HG03354 (cell line): ENCODE results near the gene CRYM.
"Not testable (repeated sequence)": the region's sequence is repeated elsewhere in the genome, so short reads cannot be mapped to it uniquely, and the experiment has no call there.

Source experiments
- ATAC-seq: cut with Tn5 transposase; IDR thresholded peaks from one replicate; pipeline ENCODE4 v1.9.1; 2021; ENCODE audit warnings: mild to moderate bottlenecking; ENCODE audit not compliant: unreplicated experiment, poor library complexity, severe bottlenecking

The CRYM gene

DNA sequence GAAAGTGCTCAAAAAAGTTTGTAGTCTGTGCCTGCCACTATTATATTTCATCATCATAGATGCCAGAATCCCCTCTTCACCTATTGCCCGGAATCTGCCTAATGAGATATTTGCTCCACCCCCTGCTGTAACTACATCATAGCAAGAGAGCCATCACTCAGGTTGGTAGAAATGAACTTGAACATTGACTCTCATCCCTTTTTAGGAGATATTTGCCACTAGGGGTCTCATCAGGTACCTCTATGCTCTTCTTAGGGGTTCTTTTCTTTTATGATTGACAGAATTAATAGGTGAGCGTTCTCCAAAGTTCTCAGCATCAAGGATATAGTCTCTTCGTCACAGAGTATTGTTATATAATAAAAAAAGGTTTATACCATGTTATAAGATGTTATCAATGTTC is 24.6 kb downstream of the CRYM start:
- ATAC-seq = no peak

DNA sequence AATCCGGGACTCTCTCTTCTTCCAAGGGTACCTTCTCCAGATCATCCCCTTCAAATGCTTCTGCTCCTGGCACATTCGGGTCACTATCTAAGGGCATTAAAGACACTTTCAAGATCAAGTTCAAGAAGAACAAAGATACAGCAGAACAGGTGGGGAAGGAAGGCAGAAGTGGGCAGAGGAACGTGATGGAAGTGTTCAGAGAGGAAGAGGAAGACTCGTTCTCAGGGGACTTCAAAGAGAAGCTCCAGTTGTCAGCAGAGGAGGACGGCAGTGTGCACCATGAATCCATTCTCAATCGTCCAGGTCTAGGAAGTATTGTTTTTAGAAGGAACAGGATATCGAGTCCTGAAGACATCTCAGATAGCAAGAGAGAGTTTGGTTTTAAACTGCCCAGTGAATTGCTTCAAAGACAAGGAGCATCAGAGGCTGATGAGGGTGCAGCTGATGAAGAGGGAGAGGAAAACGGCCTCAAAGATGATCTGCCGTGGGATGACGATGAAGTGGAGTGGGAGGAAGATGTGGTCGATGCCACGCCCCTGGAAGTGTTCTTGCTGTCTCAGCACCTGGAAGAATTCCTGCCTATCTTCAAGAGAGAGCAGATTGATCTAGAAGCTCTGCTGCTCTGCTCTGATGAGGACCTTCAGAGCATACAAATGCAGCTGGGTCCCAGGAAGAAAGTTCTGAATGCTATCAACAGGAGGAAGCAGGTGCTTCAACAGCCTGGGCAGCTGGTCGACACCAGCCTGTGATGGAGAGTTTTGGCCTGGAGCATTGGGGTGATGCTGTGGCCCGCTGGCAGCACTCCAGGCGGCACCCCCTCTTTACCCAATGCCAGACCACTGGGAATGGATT is 27.8 kb downstream of the CRYM start:
- ATAC-seq = no peak

DNA sequence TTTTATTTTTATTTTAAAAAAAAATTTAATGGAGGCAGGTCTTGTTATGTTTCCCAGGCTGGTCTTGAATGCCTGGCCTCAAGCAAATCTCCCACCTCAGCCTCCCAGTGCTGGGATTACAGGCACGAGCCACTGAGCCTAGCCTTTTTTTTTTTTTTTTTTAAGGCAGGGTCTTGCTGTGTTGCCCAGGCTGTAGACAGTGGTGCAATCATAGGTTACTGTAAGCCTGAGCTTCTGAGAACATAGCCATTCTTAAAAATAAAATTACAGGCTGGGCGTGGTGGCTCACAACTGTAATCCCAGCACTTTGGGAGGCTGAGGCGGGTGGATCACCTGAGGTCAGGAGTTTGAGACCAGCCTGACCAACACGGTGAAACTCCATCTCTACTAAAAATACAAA is 29.9 kb downstream of the CRYM start:
- ATAC-seq = not testable (repeated sequence)

DNA sequence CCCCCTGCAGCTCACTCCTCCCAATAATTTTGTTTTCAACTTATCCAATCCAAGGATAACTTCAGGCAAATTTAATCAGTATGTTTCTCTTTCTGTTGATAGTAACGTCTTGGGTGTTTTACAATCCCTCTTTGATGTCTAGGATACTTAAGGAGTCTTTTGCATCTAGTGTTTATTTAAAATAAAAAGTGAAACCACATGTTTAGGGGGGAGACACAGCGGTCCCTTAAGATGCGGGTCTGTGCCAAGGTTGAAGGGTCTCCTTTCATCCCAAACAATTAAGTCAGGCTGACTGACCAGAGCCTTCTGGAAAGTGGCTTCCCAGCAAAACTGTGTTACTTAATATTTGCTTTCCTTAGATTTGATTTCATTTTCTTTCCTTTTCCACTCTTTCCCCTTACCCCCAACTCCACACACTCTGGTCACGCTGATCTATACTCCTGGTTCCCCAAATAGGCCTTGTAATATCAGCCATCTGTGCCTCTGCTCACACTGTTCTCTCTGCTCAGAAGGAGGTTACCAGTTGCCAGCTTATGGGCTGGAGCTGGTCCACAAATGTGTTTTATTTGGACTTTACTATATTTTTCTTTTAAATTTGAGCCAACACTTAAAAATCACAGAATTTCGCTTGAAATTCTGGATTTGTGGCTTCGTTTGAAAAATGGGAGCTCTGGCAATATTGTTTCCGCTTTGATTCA is 33.4 kb downstream of the CRYM start:
- no peak for ATAC-seq

DNA sequence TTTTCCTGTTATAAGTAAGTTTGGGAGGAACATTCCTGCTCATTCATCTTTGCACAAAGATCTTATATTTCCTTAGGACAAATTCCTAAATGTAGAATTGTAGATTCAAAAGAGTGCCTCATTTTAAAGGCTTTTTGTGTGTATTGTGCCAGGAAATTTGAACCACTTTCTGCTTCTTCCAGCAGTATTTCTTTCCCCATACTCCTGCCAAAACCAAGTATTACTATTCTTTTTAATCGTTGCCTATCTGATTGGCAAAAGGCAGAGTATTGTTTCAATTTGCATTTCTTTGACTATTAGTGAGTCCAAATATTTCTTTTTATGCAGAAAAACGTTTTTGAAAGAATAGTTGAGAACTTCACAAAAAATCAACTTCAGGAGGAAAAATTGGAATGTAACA is 35.3 kb downstream of the CRYM start:
- ATAC-seq = no peak

DNA sequence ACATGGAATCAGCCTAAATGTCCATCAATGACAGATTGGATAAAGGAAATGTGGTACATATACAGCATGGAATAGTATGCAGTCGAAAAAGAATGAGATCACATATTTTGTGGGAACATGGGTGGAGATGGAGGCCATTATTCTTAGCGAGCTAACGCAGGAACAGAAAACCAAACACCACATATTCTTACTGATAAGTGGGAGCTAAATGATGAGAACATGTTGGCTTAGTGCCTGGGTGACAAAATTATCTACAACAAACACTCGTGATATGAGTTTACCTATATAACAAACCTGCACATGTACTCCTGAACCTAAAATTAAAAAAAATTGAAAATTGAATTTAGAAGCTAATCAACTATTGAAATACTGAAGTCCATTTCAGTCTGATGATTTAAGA is 38.4 kb downstream of the CRYM start:
- ATAC-seq = no peak

DNA sequence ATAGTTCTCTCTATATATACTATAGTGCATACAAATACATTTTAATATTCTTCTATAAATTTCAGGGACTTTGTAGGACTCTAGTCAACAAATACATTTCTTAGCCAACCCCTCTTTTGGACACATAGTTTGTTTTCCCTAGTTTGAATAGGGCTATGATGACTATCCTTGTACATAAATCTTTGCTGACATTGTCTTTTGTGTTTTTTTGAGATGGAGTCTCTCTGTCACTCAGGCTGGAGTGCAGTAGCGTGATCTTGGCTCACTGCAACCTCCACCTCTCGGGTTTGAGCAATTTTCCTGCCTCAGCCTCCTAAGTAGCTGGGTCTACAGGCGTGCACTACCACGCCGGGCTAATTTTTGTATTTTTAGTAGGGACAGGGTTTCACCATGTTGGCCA is 41.3 kb downstream of the CRYM start:
- no peak for ATAC-seq

DNA sequence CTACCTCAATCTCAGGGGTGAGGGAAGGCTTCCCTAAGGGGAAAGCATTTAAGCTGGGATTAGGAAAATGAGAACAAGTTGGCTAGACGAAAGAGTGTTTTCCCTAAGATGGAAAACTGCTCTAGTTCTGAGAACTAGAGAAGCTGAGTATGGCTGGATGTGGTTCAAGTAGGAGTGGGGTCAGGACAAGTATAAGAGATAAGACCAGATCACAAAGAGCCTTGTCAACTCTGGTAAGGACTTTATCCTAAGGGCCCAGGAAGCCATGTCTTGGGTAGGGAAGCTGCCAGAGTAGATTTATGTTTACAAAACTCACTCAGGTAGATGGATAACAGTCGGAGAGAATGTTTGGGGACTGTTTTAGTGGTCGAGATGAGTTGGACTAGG is 42.9 kb downstream of the CRYM start:
- ATAC-seq = no peak

DNA sequence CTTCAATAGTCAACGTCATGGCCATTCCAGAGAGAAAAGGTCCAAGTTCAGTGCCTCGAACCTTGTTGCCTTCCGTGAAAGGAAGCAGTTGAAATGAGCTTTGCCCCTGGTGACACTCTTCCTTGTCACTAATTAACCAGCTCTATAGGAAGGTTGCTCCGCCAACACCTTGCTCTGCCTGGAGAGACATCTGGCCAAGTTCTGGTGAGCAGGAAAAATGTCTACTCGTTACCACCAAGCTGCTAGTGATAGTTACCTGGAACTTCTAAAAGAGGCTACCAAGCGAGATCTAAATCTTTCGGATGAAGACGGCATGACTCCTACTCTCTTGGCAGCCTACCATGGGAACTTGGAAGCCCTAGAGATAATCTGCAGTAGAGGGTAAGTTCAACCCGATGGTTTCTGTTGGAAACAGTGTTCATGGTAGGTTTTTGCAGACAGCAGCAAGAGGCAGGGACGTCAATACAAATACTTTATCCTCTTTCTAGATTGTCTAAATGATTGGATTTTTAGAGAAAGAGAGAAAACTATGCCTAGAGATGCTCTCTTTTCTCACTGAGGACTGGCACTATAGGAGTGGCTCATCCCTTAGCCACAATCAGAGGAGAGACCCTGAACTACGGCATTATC is 44.5 kb downstream of the CRYM start, which contains the start of gene ANKS4B:
ANKS4B (plus strand) TSS at position 179 of the 630 bp plus-strand sequence; CDS start at position 218, 39 bp downstream.
- no peak for ATAC-seq

DNA sequence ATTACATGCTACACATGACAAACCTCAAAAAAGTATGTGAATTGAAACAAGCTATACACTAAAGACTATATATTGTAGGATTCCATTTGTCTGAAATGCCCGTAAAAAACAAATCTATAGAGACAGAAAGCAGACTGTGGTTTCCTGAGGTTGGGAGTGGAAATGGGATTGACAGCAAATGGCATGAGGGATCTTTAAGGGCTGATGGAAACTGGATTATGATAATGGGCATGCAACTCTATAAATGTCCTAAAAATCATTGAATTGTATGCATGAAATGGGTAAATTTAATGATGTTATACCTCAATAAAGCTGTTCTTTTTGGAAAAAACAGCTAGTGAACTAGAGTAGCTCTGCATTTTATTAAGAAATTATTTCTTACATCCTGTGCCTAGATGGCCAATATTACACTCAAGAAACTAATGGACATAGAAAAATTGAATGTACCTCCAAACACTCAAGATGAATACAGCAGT is 45.0 kb downstream of the CRYM start:
- no peak for ATAC-seq

DNA sequence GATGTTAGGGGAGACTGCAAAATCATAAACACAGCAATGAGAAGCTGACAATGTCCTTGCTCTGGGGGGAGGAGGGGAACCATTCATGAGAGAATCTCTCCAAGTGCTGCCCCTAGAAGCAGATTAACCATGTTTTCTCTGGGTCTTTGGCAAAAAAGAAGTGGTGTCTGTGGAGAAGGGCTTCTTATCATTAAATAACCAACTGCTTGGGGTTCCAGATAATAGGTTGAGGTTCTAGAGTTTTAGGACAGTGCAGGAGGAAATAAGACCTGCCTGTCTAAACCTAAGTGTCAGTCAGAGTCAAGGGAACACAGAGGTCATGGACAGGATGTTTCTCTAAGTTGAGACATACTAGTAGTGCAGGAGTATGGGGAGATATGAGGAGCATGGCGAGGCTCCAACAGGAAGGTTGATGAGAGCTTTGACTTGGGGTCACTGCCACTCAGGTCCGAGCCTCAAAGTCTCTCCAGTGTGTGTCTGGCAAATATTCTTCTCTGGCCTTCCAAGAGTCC is 49.7 kb downstream of the CRYM start:
- no peak for ATAC-seq

DNA sequence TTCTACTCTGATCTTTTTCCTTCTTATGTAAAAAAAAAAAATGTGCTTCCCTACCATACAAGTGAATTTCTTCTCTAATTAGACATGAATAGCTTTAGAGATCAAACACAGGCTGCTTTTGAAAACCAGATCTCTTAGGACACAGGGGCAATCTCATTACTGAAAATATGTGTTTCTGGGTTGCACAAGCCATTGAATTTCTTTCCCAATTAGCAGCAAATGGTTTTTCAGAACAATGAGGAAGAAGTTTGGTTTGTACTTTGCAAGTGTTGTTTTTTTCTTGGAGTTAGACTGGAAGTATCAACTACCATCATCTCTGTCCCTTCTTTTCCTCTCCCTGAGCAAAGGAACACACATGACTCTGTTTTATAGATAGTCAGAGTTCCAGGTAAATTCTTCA is 50.2 kb downstream of the CRYM start:
- ATAC-seq = no peak

DNA sequence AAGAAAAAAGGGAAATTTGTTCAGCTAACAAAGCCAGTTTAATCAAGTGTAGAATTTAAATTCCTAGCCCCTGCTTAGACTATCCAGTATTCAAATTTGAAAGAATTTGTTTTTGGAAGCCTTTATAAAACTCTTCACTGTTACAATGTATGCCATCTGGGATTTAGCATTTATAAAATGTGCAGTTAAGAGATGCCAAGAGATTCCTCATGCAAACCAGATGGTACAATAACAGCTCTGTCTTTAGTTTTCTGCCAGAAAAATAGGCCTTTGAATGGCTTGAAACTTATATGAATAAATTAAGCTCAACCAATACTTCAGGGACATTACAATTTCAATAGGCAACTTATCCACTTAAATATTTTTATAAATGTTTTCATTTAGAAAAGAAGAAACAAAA is 51.3 kb downstream of the CRYM start:
- no peak for ATAC-seq

DNA sequence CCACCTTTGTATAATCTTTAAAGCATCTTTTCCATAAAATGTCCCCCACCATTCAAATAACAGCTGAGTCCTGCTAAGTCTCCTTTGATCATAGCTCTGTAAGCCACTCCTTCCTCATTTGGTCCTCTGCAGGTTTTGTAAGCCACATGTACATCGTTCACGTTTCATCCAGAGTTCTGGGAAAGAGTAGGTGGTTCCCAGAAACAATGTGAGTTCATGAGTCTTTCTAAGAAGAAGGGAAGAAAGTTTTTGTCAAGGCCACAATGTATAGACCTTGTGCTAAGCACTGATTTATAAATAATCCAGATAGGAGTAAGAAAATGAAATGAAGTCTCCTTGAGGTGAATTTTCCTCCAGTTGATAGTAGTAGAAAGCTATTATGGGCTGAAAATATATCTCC is 53.3 kb downstream of the CRYM start:
- no peak for ATAC-seq

DNA sequence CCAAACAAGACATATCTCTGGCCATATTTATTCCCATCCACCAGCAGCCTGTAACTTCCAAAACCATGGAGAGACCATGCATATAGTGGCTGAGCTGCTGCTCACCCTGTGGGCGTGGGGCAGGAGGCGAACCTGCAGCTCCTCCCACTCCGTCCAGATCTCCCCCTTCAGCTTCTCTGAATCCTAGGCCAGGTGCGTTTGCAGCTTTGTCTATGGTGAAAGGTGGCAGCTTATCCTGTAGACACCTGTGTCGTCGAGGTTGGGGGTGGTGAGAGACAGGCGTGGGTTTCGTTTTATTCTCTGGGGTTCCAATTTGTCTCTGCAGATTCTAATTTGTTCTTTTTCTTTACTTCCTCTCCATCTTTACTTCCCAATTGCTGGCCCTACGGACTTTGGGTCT is 54.3 kb downstream of the CRYM start:
- ATAC-seq = no peak

DNA sequence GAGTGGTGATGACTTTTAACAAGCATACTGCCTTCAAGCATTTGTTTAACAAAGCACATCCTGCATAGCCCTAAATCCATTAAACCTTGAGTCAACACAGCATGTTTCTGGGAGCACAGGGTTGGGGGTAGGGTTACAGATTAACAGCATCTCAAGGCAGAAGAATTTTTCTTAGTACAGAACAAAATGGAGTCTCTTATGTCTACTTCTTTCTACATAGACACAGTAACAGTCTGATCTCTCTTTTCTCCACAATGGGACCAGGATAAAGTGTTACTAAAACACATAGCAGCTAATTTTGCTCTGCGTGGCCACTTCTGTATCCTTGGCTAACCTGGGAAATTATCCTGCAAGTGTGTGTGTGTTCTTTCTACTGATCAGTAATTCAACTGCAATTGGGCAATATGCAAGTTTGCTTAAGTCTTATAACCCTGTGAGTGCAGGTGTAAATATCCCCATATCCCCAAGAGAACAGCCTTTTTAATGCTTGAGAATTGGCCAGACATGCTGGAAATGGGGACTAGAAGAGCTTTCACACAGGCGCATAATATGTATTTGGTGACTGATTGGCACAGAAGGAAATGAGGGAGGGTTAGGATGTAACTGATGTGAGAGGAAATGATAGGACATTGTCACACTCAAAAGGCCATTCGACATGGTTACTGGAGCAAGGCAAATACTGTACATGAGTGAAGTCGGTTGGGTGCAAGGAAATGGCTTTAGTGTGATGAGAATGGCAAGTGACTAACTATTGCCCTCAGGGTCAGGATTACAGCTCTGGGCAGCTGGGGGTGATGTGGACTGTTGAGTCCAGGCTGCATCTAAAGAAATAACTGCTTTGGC is 55.4 kb downstream of the CRYM start:
- ATAC-seq = no peak

DNA sequence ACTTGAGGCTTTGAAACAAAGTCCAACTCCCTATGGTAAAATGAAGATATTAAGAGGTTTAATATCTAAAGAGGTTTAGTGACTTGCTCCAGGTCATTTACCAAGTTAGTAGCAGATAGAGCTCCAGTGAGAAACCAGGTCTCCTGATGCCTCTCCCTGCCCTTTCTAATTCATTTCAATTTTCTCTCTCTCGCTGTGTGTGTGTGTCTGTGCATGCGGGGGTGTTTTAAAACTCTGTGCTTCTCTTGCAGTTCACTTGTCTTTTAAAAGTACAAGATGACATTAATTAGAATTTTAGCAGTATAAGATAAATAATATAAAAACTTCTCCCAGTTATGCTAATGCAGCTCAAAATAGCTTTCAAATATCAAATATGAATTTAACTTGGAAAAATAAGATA is 58.5 kb downstream of the CRYM start:
- no peak for ATAC-seq

DNA sequence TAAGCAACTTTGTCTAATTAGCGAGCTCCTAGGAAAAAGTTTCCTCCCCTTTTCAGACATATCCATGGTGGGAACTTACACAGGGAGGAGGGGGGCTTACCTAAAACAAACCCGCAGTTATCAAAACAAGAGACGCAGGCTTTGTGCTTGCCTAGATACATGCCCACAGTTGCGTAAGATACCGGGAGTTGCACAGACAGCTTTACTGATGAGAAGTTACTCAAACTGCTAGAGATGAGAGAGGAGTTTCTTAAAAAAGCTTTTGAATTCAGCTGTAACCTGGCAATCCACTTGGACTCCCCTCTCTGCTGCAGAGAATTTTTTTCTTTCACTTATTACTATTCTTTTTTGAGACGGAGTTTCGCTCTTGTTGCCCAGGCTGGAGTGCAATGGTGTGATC is 59.9 kb downstream of the CRYM start:
- no peak for ATAC-seq

DNA sequence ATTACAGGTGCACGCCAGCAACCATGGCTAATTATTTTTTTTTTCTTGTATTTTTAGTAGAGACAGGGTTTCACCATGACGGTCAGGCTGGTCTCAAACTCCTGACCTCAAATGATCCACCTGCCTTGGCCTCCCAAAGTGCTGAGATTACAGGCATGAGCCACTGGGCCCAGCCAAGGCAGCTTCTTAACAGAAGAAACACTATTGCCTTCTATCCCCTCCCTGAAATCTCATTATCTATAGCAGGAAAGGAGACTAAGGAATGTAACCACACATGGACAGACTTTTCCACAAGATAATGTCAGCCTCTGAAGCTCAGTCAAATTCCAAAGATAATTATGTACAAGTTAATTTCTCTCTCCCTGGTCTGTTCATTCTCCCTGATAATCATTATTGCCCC is 61.0 kb downstream of the CRYM start:
- no peak for ATAC-seq

DNA sequence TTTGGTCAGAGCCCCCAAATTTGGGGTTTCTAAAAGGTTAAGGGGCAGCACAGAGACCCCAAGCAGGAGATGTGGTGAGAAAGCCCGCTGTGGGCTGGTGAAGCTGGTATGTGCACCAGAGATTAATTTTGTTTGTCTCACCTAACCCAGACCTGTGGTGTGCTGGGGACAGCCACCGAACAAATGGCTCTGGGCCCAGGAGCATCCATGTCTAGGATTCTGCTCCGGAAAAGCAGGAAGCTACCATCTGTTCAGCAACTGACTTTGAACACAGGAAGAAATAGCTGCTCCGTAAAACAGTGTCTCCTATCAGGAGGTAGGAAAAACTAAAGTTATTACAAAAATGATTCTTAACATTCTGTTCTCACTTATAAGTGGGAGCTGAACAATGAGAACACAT is 64.0 kb downstream of the CRYM start:
- ATAC-seq = no peak
